Measurements from ENCODE around the gene GUCY2F. TPM values are rescaled to one million over a fixed set of nuclear protein-coding genes. Genes with fewer than 3 reads are reported as not detected.

Gene GUCY2F
- polyA plus RNA-seq, 1 donor (not counting 4 experiments of a cell fraction or from before 2014, with no cell fraction given): not detected

GRCh38 chrX:109357706-109358105 is 124.2 kb downstream of the GUCY2F start:
- Histone ChIP-seq H3K27me3 (ENCODE audit: control insufficient read depth, extremely low read depth, insufficient read depth, low read length) (peaks cover 13% of the 10 kb centered on the region), H3K9me1 (ENCODE audit: control insufficient read depth, extremely low read depth, insufficient read depth, low read length) (no peaks in the 10 kb centered on the region), H3K9ac (ENCODE audit: control insufficient read depth, extremely low read depth, insufficient read depth, low read length) (no peak overlapping the region), H3K9me3 (ENCODE audit: control insufficient read depth, low read depth, low read length) (no peaks in the 10 kb centered on the region), H2AFZ (ENCODE audit: control insufficient read depth, low read length) (no peak overlapping the region), H3K79me2 (ENCODE audit: control insufficient read depth, insufficient read depth, low read length) (no peaks in the 10 kb centered on the region), H4K20me1 (ENCODE audit: control insufficient read depth, extremely low read depth, insufficient read depth, low read length) (no peaks in the 10 kb centered on the region), H3K4me2 (ENCODE audit: control insufficient read depth, extremely low read depth, insufficient read depth, low read depth, low read length) (no peak overlapping the region), H3K4me1 (ENCODE audit: control insufficient read depth, extremely low read depth, insufficient read depth, low read length) (peaks cover 6% of the 10 kb centered on the region), H3K4me3 (ENCODE audit: control insufficient read depth in 2 of 3, extremely low read depth in 1 of 3, insufficient read depth in 2 of 3, low read depth in 1 of 3, low read length in 3 of 3) (no peak overlapping the region), H3K36me3 (ENCODE audit: control insufficient read depth in 2 of 2, extremely low read depth in 1 of 2, insufficient read depth in 2 of 2, low read length in 2 of 2) (no peaks in the 10 kb centered on the region), H3K27ac (ENCODE audit: control insufficient read depth, insufficient read depth, low read length) (no peak overlapping the region)
- DNase-seq (ENCODE audit: low read depth, low spot score) (no peak), FAIRE-seq (no peak)
- dilution Hi-C loops (cut with MboI; ENCODE audit: extremely low pct_ligation_motif_present, low sequenced_read_pairs): no loop called here
- TF ChIP-seq CTCF (optimal IDR thresholded peaks at IDR 0.05 in 1 of 3, IDR thresholded peaks at IDR 0.05 in 1 of 3, conservative IDR thresholded peaks at IDR 0.05 in 1 of 3; ENCODE audit: extremely low read depth in 1 of 3, insufficient read depth in 2 of 3, low read length in 3 of 3) (no peak), EZH2 (IDR thresholded peaks at IDR 0.05; ENCODE audit: low read length) (no peak)

- Histone ChIP-seq H3K36me3 (ENCODE audit: control insufficient read depth in 2 of 2, extremely low read depth in 1 of 2, insufficient read depth in 2 of 2, low read length in 2 of 2) (no peaks in the 10 kb centered on the region), H3K9ac (ENCODE audit: control insufficient read depth, extremely low read depth, insufficient read depth, low read length) (no peak overlapping the region), H3K79me2 (ENCODE audit: control insufficient read depth, insufficient read depth, low read length) (no peaks in the 10 kb centered on the region), H3K9me1 (ENCODE audit: control insufficient read depth, extremely low read depth, insufficient read depth, low read length) (no peaks in the 10 kb centered on the region), H3K27me3 (ENCODE audit: control insufficient read depth, extremely low read depth, insufficient read depth, low read length) (peaks cover 17% of the 10 kb centered on the region), H3K27ac (ENCODE audit: control insufficient read depth, insufficient read depth, low read length) (no peak overlapping the region), H3K4me2 (ENCODE audit: control insufficient read depth, extremely low read depth, insufficient read depth, low read depth, low read length) (no peak overlapping the region), H4K20me1 (ENCODE audit: control insufficient read depth, extremely low read depth, insufficient read depth, low read length) (no peaks in the 10 kb centered on the region), H3K4me1 (ENCODE audit: control insufficient read depth, extremely low read depth, insufficient read depth, low read length) (peaks cover 3% of the 10 kb centered on the region), H3K9me3 (ENCODE audit: control insufficient read depth, low read depth, low read length) (no peaks in the 10 kb centered on the region), H3K4me3 (ENCODE audit: control insufficient read depth in 2 of 3, extremely low read depth in 1 of 3, insufficient read depth in 2 of 3, low read depth in 1 of 3, low read length in 3 of 3) (no peak overlapping the region), H2AFZ (ENCODE audit: control insufficient read depth, low read length) (no peak overlapping the region)
- TF ChIP-seq EZH2 (IDR thresholded peaks at IDR 0.05; ENCODE audit: low read length) (no peak), CTCF (optimal IDR thresholded peaks at IDR 0.05 in 1 of 3, IDR thresholded peaks at IDR 0.05 in 1 of 3, conservative IDR thresholded peaks at IDR 0.05 in 1 of 3; ENCODE audit: extremely low read depth in 1 of 3, insufficient read depth in 2 of 3, low read length in 3 of 3) (no peak)
- no peak for FAIRE-seq
- no peak for DNase-seq (ENCODE audit: low read depth, low spot score)
- dilution Hi-C loops (cut with MboI; ENCODE audit: extremely low pct_ligation_motif_present, low sequenced_read_pairs): no loop called here
Observed at GRCh38 chrX:109356684-109357083, 125.2 kb downstream of the GUCY2F start.

Measured in keratinocyte (primary cell).